ENCODE data around the gene FBRSL1. TPM values are rescaled to one million over a fixed set of nuclear protein-coding genes. Genes with fewer than 3 reads are reported as not detected.

The FBRSL1 gene
- total RNA-seq, 1 experiment from 2014 or later: 130 TPM

- intact Hi-C loops (cut with micrococcal nuclease; ENCODE audit: unreplicated experiment): no loop called here
- no TSS peak for BruUV-seq (replicated peaks)
- Histone ChIP-seq H3K36me3 (ENCODE audit: insufficient read depth, low read length, poor library complexity, severe bottlenecking) (no peaks in the 10 kb centered on the region), H3K4me3 (ENCODE audit: low read depth, low read length, poor library complexity, severe bottlenecking) (no peak overlapping the region), H3K4me1 (ENCODE audit: insufficient read depth, low read length, poor library complexity, severe bottlenecking) (no peaks in the 10 kb centered on the region), H3K27me3 (replicated peaks; ENCODE audit: insufficient read depth, low read depth, low read length, poor library complexity) (no peaks in the 10 kb centered on the region), H3K27ac (ENCODE audit: low read depth, low read length, poor library complexity, severe bottlenecking) (no peak overlapping the region), H3K9me3 (ENCODE audit: low read depth, low read length, poor library complexity, severe bottlenecking) (no peaks in the 10 kb centered on the region)
- no peak for TF ChIP-seq EZH2 (IDR thresholded peaks at IDR 0.05; ENCODE audit: borderline replicate concordance, low read depth, low read length, poor library complexity, severe bottlenecking)
- TF ChIP-seq CTCF (conservative IDR thresholded peaks at IDR 0.05; ENCODE audit: low read depth, low read length): no peak
- ChIA-PET CTCF (no interaction called here), POLR2A (ENCODE audit: low non-redundant PET) (no interaction called here)
- no peak for DNase-seq (ENCODE audit: low spot score)
These were observed 66.3 kb downstream of the FBRSL1 start for GRCh38 chr12:132556216-132556615.

GRCh38 chr12:132556801-132557200 is 66.8 kb downstream of the FBRSL1 start:
- Histone ChIP-seq H3K4me1 (ENCODE audit: insufficient read depth, low read length, poor library complexity, severe bottlenecking) (peaks cover 6% of the 10 kb centered on the region), H3K27ac (ENCODE audit: low read depth, low read length, poor library complexity, severe bottlenecking) (no peak overlapping the region), H3K4me3 (ENCODE audit: low read depth, low read length, poor library complexity, severe bottlenecking) (no peak overlapping the region), H3K27me3 (replicated peaks; ENCODE audit: insufficient read depth, low read depth, low read length, poor library complexity) (no peaks in the 10 kb centered on the region), H3K36me3 (ENCODE audit: insufficient read depth, low read length, poor library complexity, severe bottlenecking) (no peaks in the 10 kb centered on the region), H3K9me3 (ENCODE audit: low read depth, low read length, poor library complexity, severe bottlenecking) (no peaks in the 10 kb centered on the region)
- ChIA-PET POLR2A (ENCODE audit: low non-redundant PET) (no interaction called here), CTCF (no interaction called here)
- intact Hi-C loops (cut with micrococcal nuclease; ENCODE audit: unreplicated experiment): no loop called here
- no TSS peak for BruUV-seq (replicated peaks)
- no peak for TF ChIP-seq CTCF (conservative IDR thresholded peaks at IDR 0.05; ENCODE audit: low read depth, low read length)
- TF ChIP-seq EZH2 (IDR thresholded peaks at IDR 0.05; ENCODE audit: borderline replicate concordance, low read depth, low read length, poor library complexity, severe bottlenecking): no peak
- no peak for DNase-seq (ENCODE audit: low spot score)

- H3K4me3 ChIP-seq (ENCODE audit: low read depth, low read length, poor library complexity, severe bottlenecking): no peak overlapping the region
- H3K27ac ChIP-seq (ENCODE audit: low read depth, low read length, poor library complexity, severe bottlenecking): no peak overlapping the region
- H3K27me3 ChIP-seq (replicated peaks; ENCODE audit: insufficient read depth, low read depth, low read length, poor library complexity): no peaks in the 10 kb centered on the region
- intact Hi-C loops (cut with micrococcal nuclease; ENCODE audit: unreplicated experiment): no loop called here
- ChIA-PET CTCF (interaction anchor here (0.6 kb wide), 1 partner anchor 444 kb away, joined by 11 read pairs; no protein-coding TSS in a partner anchor), POLR2A (ENCODE audit: low non-redundant PET) (no interaction called here)
- H3K9me3 ChIP-seq (ENCODE audit: low read depth, low read length, poor library complexity, severe bottlenecking): no peaks in the 10 kb centered on the region
- DNase-seq (ENCODE audit: low spot score): no peak
- BruUV-seq (replicated peaks): no TSS peak
- no peak for TF ChIP-seq EZH2 (IDR thresholded peaks at IDR 0.05; ENCODE audit: borderline replicate concordance, low read depth, low read length, poor library complexity, severe bottlenecking)
- no peak for TF ChIP-seq CTCF (conservative IDR thresholded peaks at IDR 0.05; ENCODE audit: low read depth, low read length)
- peaks cover 2% of the 10 kb centered on the region for H3K36me3 ChIP-seq (ENCODE audit: insufficient read depth, low read length, poor library complexity, severe bottlenecking)
- peaks cover 7% of the 10 kb centered on the region for H3K4me1 ChIP-seq (ENCODE audit: insufficient read depth, low read length, poor library complexity, severe bottlenecking)
These were observed 67.5 kb downstream of the FBRSL1 start for GRCh38 chr12:132557291-132558015.
